T follicular helper cell (primary cell): ENCODE data around the gene CALB2.

Source experiments
- DNase-seq: peaks from one replicate; pipeline ENCODE4 v3.0.0-alpha.2; 2020; ENCODE audit warnings: low read depth

The CALB2 gene

GRCh38 chr16:71426880-71427615 lies 68.5 kb downstream of the CALB2 start:
- DNase-seq, result no peak

- no peak for DNase-seq
These were observed 69.9 kb downstream of the CALB2 start for GRCh38 chr16:71428385-71428784.

GRCh38 chr16:71428883-71429282 lies 70.4 kb downstream of the CALB2 start:
- no peak for DNase-seq

GRCh38 chr16:71429581-71429980 lies 71.1 kb downstream of the CALB2 start:
- no peak for DNase-seq

- DNase-seq, result no peak
These were observed 72.2 kb downstream of the CALB2 start for GRCh38 chr16:71430744-71431143.

GRCh38 chr16:71431176-71431575 lies 72.7 kb downstream of the CALB2 start:
- no peak for DNase-seq

GRCh38 chr16:71431991-71432390 lies 73.5 kb downstream of the CALB2 start:
- no peak for DNase-seq

- DNase-seq, result no peak
These were observed 74.4 kb downstream of the CALB2 start for GRCh38 chr16:71432906-71433305.

GRCh38 chr16:71436473-71436872 lies 78.0 kb downstream of the CALB2 start:
- no peak for DNase-seq

- no peak for DNase-seq
These were observed 81.0 kb downstream of the CALB2 start for GRCh38 chr16:71439523-71439922.
